Lower leg skin (tissue), 3 donors: ENCODE results near the gene RIPK4.

Source experiments
- POLR2A ChIP-seq, 2 donors: fragments of 450-650 bp; IDR thresholded peaks; one replicate each; pipeline ENCODE4 v1.6.1; 2016 to 2017; ENCODE audit warnings: antibody characterized with exemption in 2 of 2, mild to moderate bottlenecking in 1 of 2, moderate library complexity in 1 of 2
- TF ChIP-seq, protein P1 (sequence below), 3 donors: fragments of 450-650 bp; IDR thresholded peaks; one replicate each; pipeline ENCODE4 v1.5.1; 2016; ENCODE audit warnings: antibody characterized with exemption in 3 of 3, mild to moderate bottlenecking in 3 of 3, moderate library complexity in 2 of 3

DNA sequence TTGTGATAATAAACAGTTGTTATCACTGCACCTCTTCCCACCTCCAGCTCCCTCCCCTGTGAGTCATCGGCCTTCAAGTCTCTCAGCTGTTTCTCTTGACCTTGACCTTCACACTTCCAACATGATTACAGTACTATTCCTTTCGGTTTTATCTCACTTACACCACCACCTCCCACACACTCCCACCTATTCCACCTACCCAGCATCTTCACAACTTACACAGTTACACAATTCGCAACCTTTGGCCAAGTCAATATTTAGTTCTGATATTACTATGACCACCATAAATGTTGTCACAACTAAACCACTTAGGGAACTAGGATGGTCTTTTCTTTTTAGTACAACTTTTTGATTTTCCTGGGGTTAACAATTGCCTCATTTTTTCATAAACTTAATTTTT lies 60.2 kb downstream of the RIPK4 start:
- TF ChIP-seq, protein P1, sequence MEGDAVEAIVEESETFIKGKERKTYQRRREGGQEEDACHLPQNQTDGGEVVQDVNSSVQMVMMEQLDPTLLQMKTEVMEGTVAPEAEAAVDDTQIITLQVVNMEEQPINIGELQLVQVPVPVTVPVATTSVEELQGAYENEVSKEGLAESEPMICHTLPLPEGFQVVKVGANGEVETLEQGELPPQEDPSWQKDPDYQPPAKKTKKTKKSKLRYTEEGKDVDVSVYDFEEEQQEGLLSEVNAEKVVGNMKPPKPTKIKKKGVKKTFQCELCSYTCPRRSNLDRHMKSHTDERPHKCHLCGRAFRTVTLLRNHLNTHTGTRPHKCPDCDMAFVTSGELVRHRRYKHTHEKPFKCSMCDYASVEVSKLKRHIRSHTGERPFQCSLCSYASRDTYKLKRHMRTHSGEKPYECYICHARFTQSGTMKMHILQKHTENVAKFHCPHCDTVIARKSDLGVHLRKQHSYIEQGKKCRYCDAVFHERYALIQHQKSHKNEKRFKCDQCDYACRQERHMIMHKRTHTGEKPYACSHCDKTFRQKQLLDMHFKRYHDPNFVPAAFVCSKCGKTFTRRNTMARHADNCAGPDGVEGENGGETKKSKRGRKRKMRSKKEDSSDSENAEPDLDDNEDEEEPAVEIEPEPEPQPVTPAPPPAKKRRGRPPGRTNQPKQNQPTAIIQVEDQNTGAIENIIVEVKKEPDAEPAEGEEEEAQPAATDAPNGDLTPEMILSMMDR (IDR thresholded peaks at IDR 0.05), result no peak
- TF ChIP-seq POLR2A (IDR thresholded peaks at IDR 0.05), result no peak
